ENCODE measurements around the gene SGMS1. TPM values are rescaled to one million over a fixed set of nuclear protein-coding genes. Genes with fewer than 3 reads are reported as not detected.

Gene SGMS1
- polyA plus RNA-seq, 2 of the 4 experiments (the other 2 are of a cell fraction): 22.7 to 28.2 TPM

GRCh38 chr10:50605951-50606270 is 17.8 kb downstream of the SGMS1 start:
- no peak for FAIRE-seq
- Histone ChIP-seq H3K4me3 (0 out of 3 replicates have a peak overlapping the region, but pooled peaks have one; percentile 2), H3K27ac (peak overlapping the region; percentile 20 to 75; a peak in 3 of 6 replicates), H3K9me3 (no peaks in the 10 kb centered on the region), H3K4me2 (peak overlapping the region; percentile 69), H3K4me1 (peaks cover 75% of the 10 kb centered on the region)
- ChIA-PET CTCF (interaction anchor here (1.8 kb wide), 1 partner anchor 16 kb away, joined by 6 read pairs; no protein-coding TSS in a partner anchor), POLR2A (interaction anchor here (1.8 kb wide), 1 partner anchor 19 kb away, joined by 15 read pairs; no protein-coding TSS in a partner anchor)
- WGBS (ENCODE audit: missing lambda C conversion rate): 81% methylated on average over 2 of the region's 2 CpGs
- ATAC-seq: no peak
- no peak for TF ChIP-seq JUNB (IDR thresholded peaks at IDR 0.05)
- TF ChIP-seq E2F6 (IDR thresholded peaks at IDR 0.05; ENCODE audit: borderline replicate concordance, low read depth): no peak
- no peak for TF ChIP-seq CHD4 (IDR thresholded peaks at IDR 0.05; ENCODE audit: borderline replicate concordance)
- TF ChIP-seq NFE2L2 (conservative IDR thresholded peaks at IDR 0.05; ENCODE audit: low read length): no peak
- TF ChIP-seq BCL3 (IDR thresholded peaks at IDR 0.05): no peak
- TF ChIP-seq EHF (CRISPR knock-in tag; IDR thresholded peaks at IDR 0.05): no peak
- TF ChIP-seq SREBF2 (IDR thresholded peaks at IDR 0.05): no peak
- TF ChIP-seq ZFP36 (IDR thresholded peaks at IDR 0.05; ENCODE audit: borderline replicate concordance, partially characterized antibody): no peak
- no peak for TF ChIP-seq JUN (IDR thresholded peaks at IDR 0.05)
- DNase-seq (ENCODE audit: low read depth in 1 of 2, low spot score in 1 of 2): no peak

- peak; percentile 87 to 93 for TF ChIP-seq CEBPB (IDR thresholded peaks at IDR 0.05)
- TF ChIP-seq GATA3 (IDR thresholded peaks at IDR 0.05; ENCODE audit: borderline replicate concordance): peak; percentile 12; the same call in 1 of the 2 replicates
- TF ChIP-seq RNF2 (IDR thresholded peaks at IDR 0.05; ENCODE audit: borderline replicate concordance, low read depth): no peak
- TF ChIP-seq JUN (IDR thresholded peaks at IDR 0.05): peak in 1 of 2 experiments; percentile 50; a peak in 1 of 5 replicates
- Histone ChIP-seq H3K9me3 (no peaks in the 10 kb centered on the region), H3K4me2 (peak overlapping the region; percentile 69), H3K4me3 (0 out of 3 replicates have a peak overlapping the region, but pooled peaks have one; percentile 2), H3K4me1 (peaks cover 80% of the 10 kb centered on the region), H3K27ac (peak overlapping the region; percentile 20 to 75; a peak in 5 of 6 replicates)
- WGBS (ENCODE audit: missing lambda C conversion rate): 0% methylated on average over 1 of the region's 1 CpG
- peak; percentile 88 to 93 for ATAC-seq
- peak; percentile 24 to 71 for DNase-seq (ENCODE audit: low read depth in 1 of 2, low spot score in 1 of 2)
- no peak for FAIRE-seq
- ChIA-PET CTCF (interaction anchor here (0.6 to 1.6 kb wide), 7 partner anchors 10 to 51 kb away, joined by 3 to 12 read pairs (median 4); no protein-coding TSS in a partner anchor), POLR2A (interaction anchor here (1.1 to 1.8 kb wide), 2 partner anchors 17 to 19 kb away, joined by 6 to 15 read pairs; no protein-coding TSS in a partner anchor)
Measured at GRCh38 chr10:50605269-50605950, 18.3 kb downstream of the SGMS1 start.

GRCh38 chr10:50604809-50605208 is 18.9 kb downstream of the SGMS1 start:
- Histone ChIP-seq H3K9me3 (no peaks in the 10 kb centered on the region), H3K27ac (peak overlapping the region; percentile 14 to 75; a peak in 5 of 6 replicates), H3K4me1 (peaks cover 86% of the 10 kb centered on the region), H3K4me2 (peak overlapping the region; percentile 69), H3K4me3 (no peak overlapping the region)
- no peak for DNase-seq (ENCODE audit: low read depth in 1 of 2, low spot score in 1 of 2)
- ChIA-PET POLR2A (interaction anchor here (1.1 to 1.8 kb wide), 2 partner anchors 17 to 20 kb away, joined by 6 to 15 read pairs; no protein-coding TSS in a partner anchor), CTCF (interaction anchor here (0.6 to 1.6 kb wide), 8 partner anchors 11 to 51 kb away, joined by 3 to 12 read pairs (median 4); no protein-coding TSS in a partner anchor)
- no peak for FAIRE-seq
- peak; percentile 36 to 41; a peak in 5 of 6 replicates for ATAC-seq
- WGBS (ENCODE audit: missing lambda C conversion rate): 22% methylated on average over 3 of the region's 3 CpGs
- no peak for TF ChIP-seq NPAS2 (CRISPR knock-in tag; IDR thresholded peaks at IDR 0.05; ENCODE audit: borderline replicate concordance)
- no peak for TF ChIP-seq CTCF (IDR thresholded peaks at IDR 0.05)
- TF ChIP-seq CBX8 (IDR thresholded peaks at IDR 0.05): no peak
- TF ChIP-seq HEYL (CRISPR knock-in tag; IDR thresholded peaks at IDR 0.05): no peak
- no peak for TF ChIP-seq USF2 (IDR thresholded peaks at IDR 0.05)
- no peak for TF ChIP-seq ELK1 (IDR thresholded peaks at IDR 0.05; ENCODE audit: low read depth, low read length)
- no peak for TF ChIP-seq REST (IDR thresholded peaks at IDR 0.05)
- no peak for TF ChIP-seq ZFP36 (IDR thresholded peaks at IDR 0.05; ENCODE audit: borderline replicate concordance, partially characterized antibody)
- no peak for TF ChIP-seq CHD2 (IDR thresholded peaks at IDR 0.05; ENCODE audit: low read length, partially characterized antibody)
- TF ChIP-seq TP53 (CRISPR knock-in tag; IDR thresholded peaks at IDR 0.05): no peak
- no peak for TF ChIP-seq EHMT2 (IDR thresholded peaks at IDR 0.05; ENCODE audit: low read depth)

Measured in A549 (cell line).